H1 (cell line): ENCODE data around the gene GMPPA. TPM values are rescaled to one million over a fixed set of nuclear protein-coding genes. Genes with fewer than 3 reads are reported as not detected.

Experiments
- CHD2 ChIP-seq: IDR thresholded peaks from 2 replicates; pipeline ENCODE4 v1.6.1; 2012; ENCODE audit warnings: low read length, improper control_type of control experiment
- CREB1 ChIP-seq: IDR thresholded peaks from 2 replicates; pipeline ENCODE4 v1.6.1; 2012; ENCODE audit warnings: inconsistent platforms
- CTBP2 ChIP-seq: IDR thresholded peaks from 2 replicates; pipeline ENCODE4 v1.7.0; 2011; ENCODE audit warnings: borderline replicate concordance, mild to moderate bottlenecking, moderate library complexity, mixed read lengths, low read length; ENCODE audit not compliant: insufficient read depth, insufficient read length
- FOSL1 ChIP-seq: IDR thresholded peaks from 2 replicates; pipeline ENCODE4 v1.6.1; 2011; ENCODE audit warnings: mild to moderate bottlenecking, low read depth, low read length, moderate library complexity; ENCODE audit not compliant: insufficient read depth
- SIX5 ChIP-seq: IDR thresholded peaks from 2 replicates; pipeline ENCODE4 v1.6.1; 2011; ENCODE audit warnings: mild to moderate bottlenecking, low read depth, low read length
- SUZ12 ChIP-seq: fragments of 200-600 bp; sonication (generic); IDR thresholded peaks from 2 replicates; pipeline ENCODE4 v1.6.1; 2012; ENCODE audit warnings: mild to moderate bottlenecking, inconsistent platforms, low read length, moderate library complexity, mixed read lengths
- TAF7 ChIP-seq: optimal IDR thresholded peaks from 2 replicates; pipeline ENCODE3; 2011; ENCODE audit warnings: low read depth, mild to moderate bottlenecking, inconsistent platforms, low read length, moderate library complexity, borderline replicate concordance
- YY1 ChIP-seq: IDR thresholded peaks from 2 replicates; pipeline ENCODE4 v1.6.1; 2011; ENCODE audit warnings: low read depth, mild to moderate bottlenecking, low read length
- polyA plus RNA-seq, 7 experiments: library from polyadenylated mRNA; depleted of rRNA in 3 of 7; stranded (reverse) in 5 of 7; unstranded in 2 of 7; fragments of >200 nt in 5 of 7; fragments of 200-250 nt in 2 of 7; gene quantifications; 1 replicate in 5 of 7; 2 replicates in 1 of 7; 4 replicates in 1 of 7; pipeline versions ENCODE4 v1.2.1 to v1.2.3, GENCODE V29; 2011 to 2013; ENCODE audit warnings: missing spikeins in 2 of 7, mixed read lengths in 2 of 7
- total RNA-seq: library from RNA; stranded (reverse); fragmentation: NEBNext Ultra II Directional; extraction: Animal tissue kit (Norgen Biotek cat#: 25700); gene quantifications from 2 replicates; pipeline ENCODE4 v1.2.1, GENCODE V29; 2021
- TF ChIP-seq, protein P1 (sequence below): fragments of 300-600 bp; sonication (generic); IDR thresholded peaks from 2 replicates; pipeline ENCODE4 v1.7.1; 2012; ENCODE audit warnings: low read length, moderate library complexity, mild to moderate bottlenecking, inconsistent platforms; ENCODE audit not compliant: insufficient replicate concordance
- TF ChIP-seq, protein P2 (sequence below): IDR thresholded peaks from 2 replicates; pipeline ENCODE4 v1.6.1; 2011; ENCODE audit warnings: low read length, improper control_type of control experiment

The GMPPA gene
- total and polyA plus RNA-seq, 2 of the 8 experiments (the other 6 are each of a cell fraction or from before 2014, with no cell fraction given) = 34.3 to 98.8 TPM

DNA sequence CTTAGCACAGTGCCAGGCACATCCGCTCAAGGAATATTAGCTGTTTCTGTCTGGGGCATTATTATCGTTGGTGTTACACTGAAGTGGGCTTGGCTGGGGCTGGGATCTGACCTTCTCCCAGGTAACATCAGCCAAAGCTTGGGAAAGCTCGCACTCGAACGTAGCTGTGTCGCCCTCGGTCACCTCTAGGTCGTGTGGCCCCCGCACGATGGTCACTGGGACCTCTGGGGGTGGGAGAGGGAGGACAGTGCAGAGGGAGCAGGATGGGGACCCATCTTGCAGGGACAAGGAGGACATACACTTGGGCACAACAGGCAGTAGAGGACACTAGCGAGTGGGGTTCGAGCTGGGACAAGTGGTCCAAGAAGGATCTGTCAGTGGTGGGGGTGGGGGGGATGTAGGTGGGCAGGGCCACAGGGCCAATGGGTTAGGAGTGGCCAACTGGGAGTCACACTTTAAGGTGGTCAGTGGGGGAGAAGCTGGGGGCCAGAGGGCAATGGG is 54.8 kb downstream of the GMPPA start (continued):
- TF ChIP-seq, protein P1, sequence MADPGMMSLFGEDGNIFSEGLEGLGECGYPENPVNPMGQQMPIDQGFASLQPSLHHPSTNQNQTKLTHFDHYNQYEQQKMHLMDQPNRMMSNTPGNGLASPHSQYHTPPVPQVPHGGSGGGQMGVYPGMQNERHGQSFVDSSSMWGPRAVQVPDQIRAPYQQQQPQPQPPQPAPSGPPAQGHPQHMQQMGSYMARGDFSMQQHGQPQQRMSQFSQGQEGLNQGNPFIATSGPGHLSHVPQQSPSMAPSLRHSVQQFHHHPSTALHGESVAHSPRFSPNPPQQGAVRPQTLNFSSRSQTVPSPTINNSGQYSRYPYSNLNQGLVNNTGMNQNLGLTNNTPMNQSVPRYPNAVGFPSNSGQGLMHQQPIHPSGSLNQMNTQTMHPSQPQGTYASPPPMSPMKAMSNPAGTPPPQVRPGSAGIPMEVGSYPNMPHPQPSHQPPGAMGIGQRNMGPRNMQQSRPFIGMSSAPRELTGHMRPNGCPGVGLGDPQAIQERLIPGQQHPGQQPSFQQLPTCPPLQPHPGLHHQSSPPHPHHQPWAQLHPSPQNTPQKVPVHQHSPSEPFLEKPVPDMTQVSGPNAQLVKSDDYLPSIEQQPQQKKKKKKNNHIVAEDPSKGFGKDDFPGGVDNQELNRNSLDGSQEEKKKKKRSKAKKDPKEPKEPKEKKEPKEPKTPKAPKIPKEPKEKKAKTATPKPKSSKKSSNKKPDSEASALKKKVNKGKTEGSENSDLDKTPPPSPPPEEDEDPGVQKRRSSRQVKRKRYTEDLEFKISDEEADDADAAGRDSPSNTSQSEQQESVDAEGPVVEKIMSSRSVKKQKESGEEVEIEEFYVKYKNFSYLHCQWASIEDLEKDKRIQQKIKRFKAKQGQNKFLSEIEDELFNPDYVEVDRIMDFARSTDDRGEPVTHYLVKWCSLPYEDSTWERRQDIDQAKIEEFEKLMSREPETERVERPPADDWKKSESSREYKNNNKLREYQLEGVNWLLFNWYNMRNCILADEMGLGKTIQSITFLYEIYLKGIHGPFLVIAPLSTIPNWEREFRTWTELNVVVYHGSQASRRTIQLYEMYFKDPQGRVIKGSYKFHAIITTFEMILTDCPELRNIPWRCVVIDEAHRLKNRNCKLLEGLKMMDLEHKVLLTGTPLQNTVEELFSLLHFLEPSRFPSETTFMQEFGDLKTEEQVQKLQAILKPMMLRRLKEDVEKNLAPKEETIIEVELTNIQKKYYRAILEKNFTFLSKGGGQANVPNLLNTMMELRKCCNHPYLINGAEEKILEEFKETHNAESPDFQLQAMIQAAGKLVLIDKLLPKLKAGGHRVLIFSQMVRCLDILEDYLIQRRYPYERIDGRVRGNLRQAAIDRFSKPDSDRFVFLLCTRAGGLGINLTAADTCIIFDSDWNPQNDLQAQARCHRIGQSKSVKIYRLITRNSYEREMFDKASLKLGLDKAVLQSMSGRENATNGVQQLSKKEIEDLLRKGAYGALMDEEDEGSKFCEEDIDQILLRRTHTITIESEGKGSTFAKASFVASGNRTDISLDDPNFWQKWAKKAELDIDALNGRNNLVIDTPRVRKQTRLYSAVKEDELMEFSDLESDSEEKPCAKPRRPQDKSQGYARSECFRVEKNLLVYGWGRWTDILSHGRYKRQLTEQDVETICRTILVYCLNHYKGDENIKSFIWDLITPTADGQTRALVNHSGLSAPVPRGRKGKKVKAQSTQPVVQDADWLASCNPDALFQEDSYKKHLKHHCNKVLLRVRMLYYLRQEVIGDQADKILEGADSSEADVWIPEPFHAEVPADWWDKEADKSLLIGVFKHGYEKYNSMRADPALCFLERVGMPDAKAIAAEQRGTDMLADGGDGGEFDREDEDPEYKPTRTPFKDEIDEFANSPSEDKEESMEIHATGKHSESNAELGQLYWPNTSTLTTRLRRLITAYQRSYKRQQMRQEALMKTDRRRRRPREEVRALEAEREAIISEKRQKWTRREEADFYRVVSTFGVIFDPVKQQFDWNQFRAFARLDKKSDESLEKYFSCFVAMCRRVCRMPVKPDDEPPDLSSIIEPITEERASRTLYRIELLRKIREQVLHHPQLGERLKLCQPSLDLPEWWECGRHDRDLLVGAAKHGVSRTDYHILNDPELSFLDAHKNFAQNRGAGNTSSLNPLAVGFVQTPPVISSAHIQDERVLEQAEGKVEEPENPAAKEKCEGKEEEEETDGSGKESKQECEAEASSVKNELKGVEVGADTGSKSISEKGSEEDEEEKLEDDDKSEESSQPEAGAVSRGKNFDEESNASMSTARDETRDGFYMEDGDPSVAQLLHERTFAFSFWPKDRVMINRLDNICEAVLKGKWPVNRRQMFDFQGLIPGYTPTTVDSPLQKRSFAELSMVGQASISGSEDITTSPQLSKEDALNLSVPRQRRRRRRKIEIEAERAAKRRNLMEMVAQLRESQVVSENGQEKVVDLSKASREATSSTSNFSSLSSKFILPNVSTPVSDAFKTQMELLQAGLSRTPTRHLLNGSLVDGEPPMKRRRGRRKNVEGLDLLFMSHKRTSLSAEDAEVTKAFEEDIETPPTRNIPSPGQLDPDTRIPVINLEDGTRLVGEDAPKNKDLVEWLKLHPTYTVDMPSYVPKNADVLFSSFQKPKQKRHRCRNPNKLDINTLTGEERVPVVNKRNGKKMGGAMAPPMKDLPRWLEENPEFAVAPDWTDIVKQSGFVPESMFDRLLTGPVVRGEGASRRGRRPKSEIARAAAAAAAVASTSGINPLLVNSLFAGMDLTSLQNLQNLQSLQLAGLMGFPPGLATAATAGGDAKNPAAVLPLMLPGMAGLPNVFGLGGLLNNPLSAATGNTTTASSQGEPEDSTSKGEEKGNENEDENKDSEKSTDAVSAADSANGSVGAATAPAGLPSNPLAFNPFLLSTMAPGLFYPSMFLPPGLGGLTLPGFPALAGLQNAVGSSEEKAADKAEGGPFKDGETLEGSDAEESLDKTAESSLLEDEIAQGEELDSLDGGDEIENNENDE = no peak
- TF ChIP-seq CTBP2 (no peak), YY1 (no peak), CHD2 (no peak), SIX5 (no peak), FOSL1 (no peak), SUZ12 (no peak), CREB1 (no peak), TAF7 (no peak)
- TF ChIP-seq, protein P2, sequence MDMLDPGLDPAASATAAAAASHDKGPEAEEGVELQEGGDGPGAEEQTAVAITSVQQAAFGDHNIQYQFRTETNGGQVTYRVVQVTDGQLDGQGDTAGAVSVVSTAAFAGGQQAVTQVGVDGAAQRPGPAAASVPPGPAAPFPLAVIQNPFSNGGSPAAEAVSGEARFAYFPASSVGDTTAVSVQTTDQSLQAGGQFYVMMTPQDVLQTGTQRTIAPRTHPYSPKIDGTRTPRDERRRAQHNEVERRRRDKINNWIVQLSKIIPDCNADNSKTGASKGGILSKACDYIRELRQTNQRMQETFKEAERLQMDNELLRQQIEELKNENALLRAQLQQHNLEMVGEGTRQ = no peak
